ENCODE measurements around the gene PRELID1.

PRELID1 gene

GRCh38 chr5:177351392-177352329, 48.1 kb downstream of the PRELID1 start, which contains the start of gene LMAN2:
TSS of gene LMAN2 (minus strand) at chr5:177351668. CDS start at chr5:177351647, 21 bp downstream.
- H3K4me1 Mint-ChIP-seq (ENCODE audit: low read depth), result peaks cover 61% of the 10 kb centered on the region

GRCh38 chr5:177353093-177353492, 49.5 kb downstream of the PRELID1 start:
- H3K27ac Mint-ChIP-seq, result no peak overlapping the region
- H3K27me3 Mint-ChIP-seq, result no peaks in the 10 kb centered on the region
- peaks cover 15% of the 10 kb centered on the region for H3K36me3 Mint-ChIP-seq (ENCODE audit: low read depth)
- peaks cover 4% of the 10 kb centered on the region for H3K9me3 Mint-ChIP-seq
- H3K4me1 Mint-ChIP-seq (ENCODE audit: low read depth), result peaks cover 61% of the 10 kb centered on the region
- H3K4me3 Mint-ChIP-seq, result peak overlapping the region; percentile 2

More at GRCh38 chr5:177351392-177352329, 48.1 kb downstream of the PRELID1 start, which contains the start of gene LMAN2:
- H3K4me3 Mint-ChIP-seq, result peak within 1 kb of the TSS; percentile 99
- peak within 1 kb of the TSS; percentile 100 for H3K27ac Mint-ChIP-seq
- H3K27me3 Mint-ChIP-seq, result no peaks in the 10 kb centered on the region
- H3K9me3 Mint-ChIP-seq, result peaks cover 4% of the 10 kb centered on the region
- H3K36me3 Mint-ChIP-seq (ENCODE audit: low read depth), result peaks cover 24% of the 10 kb centered on the region

- peaks cover 12% of the 10 kb centered on the region for H3K36me3 Mint-ChIP-seq (ENCODE audit: low read depth)
- H3K4me1 Mint-ChIP-seq (ENCODE audit: low read depth), result peaks cover 64% of the 10 kb centered on the region
- H3K9me3 Mint-ChIP-seq, result peaks cover 4% of the 10 kb centered on the region
- no peak overlapping the region for H3K27ac Mint-ChIP-seq
- no peaks in the 10 kb centered on the region for H3K27me3 Mint-ChIP-seq
- H3K4me3 Mint-ChIP-seq, result no peak overlapping the region
Measured at GRCh38 chr5:177354256-177354655, 50.7 kb downstream of the PRELID1 start.

GRCh38 chr5:177354711-177355110, 51.1 kb downstream of the PRELID1 start:
- no peak overlapping the region for H3K27ac Mint-ChIP-seq
- peaks cover 7% of the 10 kb centered on the region for H3K36me3 Mint-ChIP-seq (ENCODE audit: low read depth)
- peaks cover 64% of the 10 kb centered on the region for H3K4me1 Mint-ChIP-seq (ENCODE audit: low read depth)
- H3K9me3 Mint-ChIP-seq, result peaks cover 4% of the 10 kb centered on the region
- H3K4me3 Mint-ChIP-seq, result no peak overlapping the region
- no peaks in the 10 kb centered on the region for H3K27me3 Mint-ChIP-seq

- Mint-ChIP-seq H3K9me3 (peaks cover 4% of the 10 kb centered on the region), H3K4me3 (no peak overlapping the region), H3K27ac (peak overlapping the region; percentile 48), H3K27me3 (no peaks in the 10 kb centered on the region), H3K36me3 (ENCODE audit: low read depth) (peaks cover under 1% of the 10 kb centered on the region), H3K4me1 (ENCODE audit: low read depth) (peaks cover 64% of the 10 kb centered on the region)
Measured at GRCh38 chr5:177355162-177355867, 51.7 kb downstream of the PRELID1 start.

- H3K4me3 Mint-ChIP-seq, result no peak overlapping the region
- H3K27ac Mint-ChIP-seq, result peak overlapping the region; percentile 21
- H3K36me3 Mint-ChIP-seq (ENCODE audit: low read depth), result no peaks in the 10 kb centered on the region
- H3K9me3 Mint-ChIP-seq, result peaks cover 4% of the 10 kb centered on the region
- no peaks in the 10 kb centered on the region for H3K27me3 Mint-ChIP-seq
- H3K4me1 Mint-ChIP-seq (ENCODE audit: low read depth), result peaks cover 62% of the 10 kb centered on the region
Measured at GRCh38 chr5:177355868-177356168, 52.2 kb downstream of the PRELID1 start.
